ENCODE data around the gene UBE2E2.
"Not testable (repeated sequence)": the region's sequence is repeated elsewhere in the genome, so short reads cannot be mapped to it uniquely, and the experiment has no call there.

Gene UBE2E2

DNA sequence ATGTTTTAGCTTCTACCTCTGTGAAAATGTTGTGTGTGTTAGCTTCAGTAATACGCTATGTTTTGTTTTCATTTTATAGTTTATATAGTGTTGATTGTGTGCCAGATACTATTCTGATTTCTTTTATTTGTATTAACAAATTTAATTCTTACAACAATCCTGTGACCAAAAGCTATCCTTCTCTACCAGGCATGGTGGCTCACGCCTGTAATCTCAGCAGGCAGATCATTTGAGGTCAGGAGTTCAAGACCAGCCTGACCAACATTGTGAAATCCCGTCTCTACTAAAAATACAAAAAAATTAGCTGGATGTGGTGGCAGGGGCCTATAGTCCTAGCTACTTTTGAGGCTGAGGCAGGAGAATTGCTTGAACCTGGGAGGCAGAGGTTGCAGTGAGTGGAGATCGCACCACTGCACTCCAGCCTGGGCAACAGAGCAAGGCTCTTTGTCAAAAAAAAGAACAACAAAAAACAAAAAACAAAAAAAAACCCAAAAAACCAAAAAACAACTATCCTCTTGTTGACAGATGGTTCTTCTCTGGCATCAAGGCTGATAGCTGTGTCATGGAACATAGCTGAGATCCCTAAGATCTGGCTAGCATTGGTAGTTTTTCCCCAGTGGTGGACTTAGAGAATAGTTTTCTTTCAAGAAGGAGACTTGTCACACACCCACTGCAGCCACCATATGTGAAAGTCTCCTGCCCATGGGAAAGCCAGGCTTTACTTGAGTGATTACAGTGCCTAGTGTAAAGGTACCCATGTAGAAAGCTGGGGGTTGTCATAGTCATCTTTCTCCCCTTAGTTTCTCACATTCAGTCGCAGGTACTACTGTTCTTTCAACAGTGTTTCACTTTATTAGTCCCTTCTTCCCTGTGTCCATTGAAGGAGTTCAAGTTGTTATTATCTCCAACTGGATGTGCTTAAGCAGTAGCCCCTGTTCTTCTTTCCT, 116.5 kb downstream of the UBE2E2 start:
- TF ChIP-seq POLR2AphosphoS5 (IDR thresholded peaks at IDR 0.05; ENCODE audit: low read depth, low read length): no peak
- no peak for TF ChIP-seq TAF1 (IDR thresholded peaks at IDR 0.05; ENCODE audit: borderline replicate concordance, low read depth, low read length)
- TF ChIP-seq POLR2A (IDR thresholded peaks at IDR 0.05; ENCODE audit: low read depth, low read length): no peak

DNA sequence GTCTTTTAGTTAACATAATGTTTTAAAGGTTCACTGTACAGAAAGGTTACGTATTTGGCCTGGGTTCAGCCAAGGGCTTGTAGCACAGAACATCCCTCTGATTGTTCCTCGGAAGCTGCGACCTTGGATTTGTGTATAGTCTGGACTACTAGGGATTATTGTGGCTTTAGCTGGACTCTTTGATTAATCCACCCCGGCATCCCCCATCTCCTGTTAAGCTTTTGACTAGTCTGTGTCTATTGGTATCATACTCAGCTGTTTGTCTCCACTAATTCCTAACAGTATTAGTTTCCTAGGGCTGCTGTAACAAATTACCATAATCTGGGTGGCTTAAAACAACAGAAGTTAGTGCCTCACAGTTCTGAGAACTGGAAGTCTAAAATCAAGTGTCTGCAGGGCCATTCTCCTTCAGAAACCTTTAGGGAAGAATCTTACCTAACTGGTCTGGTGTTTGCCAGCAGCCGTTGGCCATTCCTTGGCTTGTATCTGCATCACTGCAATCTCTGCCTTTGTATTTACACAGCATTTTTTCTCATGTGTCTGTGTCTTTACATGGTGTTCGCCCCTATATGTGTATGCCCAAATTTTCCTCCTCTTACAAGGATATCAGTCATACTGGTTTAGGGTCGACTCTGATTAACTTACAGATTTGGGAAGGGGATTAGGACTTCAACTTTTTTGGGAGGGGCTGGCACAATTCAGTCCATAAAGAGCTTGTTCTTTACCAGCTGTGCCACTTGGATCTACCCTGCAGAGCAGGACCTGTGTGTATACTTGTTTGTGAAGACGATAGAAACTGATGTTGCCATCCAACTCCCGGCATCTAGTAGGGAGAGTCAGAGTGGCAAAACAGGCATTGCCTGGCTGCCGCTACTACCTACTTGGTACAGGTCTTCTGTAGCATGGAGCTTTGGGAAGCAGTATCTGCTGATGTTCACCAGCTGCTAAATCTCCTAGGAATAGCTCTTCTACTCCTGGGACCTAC, 117.8 kb downstream of the UBE2E2 start:
- DNase-seq (ENCODE audit: insufficient read length) (no peak), FAIRE-seq (no peak)
- TF ChIP-seq POLR2AphosphoS5 (IDR thresholded peaks at IDR 0.05; ENCODE audit: low read depth, low read length): no peak
- TF ChIP-seq TAF1 (IDR thresholded peaks at IDR 0.05; ENCODE audit: borderline replicate concordance, low read depth, low read length): no peak
- no peak for TF ChIP-seq POLR2A (IDR thresholded peaks at IDR 0.05; ENCODE audit: low read depth, low read length)

More for the DNA sequence above, 116.5 kb downstream of the UBE2E2 start:
- FAIRE-seq: peak; percentile 62
- DNase-seq (ENCODE audit: insufficient read length): no peak

DNA sequence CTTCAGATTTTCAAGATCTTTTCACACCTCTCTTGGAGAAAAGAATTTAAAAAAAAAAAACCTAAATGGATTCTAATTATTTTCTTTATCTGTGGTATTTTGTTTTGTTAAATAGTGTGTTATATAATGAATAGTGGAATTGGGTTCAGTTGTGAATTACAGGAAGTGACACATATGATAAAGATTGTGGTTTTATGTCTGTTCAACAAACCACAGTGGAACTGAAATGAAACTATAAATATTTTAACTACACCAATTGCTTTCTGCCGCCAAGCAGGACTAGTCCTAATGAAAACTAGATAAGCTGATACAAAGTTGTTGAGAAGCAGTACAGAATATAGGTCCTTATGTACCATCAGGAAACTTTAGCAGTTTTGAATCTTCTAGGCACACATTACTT, 121.6 kb downstream of the UBE2E2 start:
- DNase-seq (ENCODE audit: insufficient read length) (no peak), FAIRE-seq (no peak)
- TF ChIP-seq TAF1 (IDR thresholded peaks at IDR 0.05; ENCODE audit: borderline replicate concordance, low read depth, low read length): no peak
- TF ChIP-seq POLR2A (IDR thresholded peaks at IDR 0.05; ENCODE audit: low read depth, low read length): no peak
- TF ChIP-seq POLR2AphosphoS5 (IDR thresholded peaks at IDR 0.05; ENCODE audit: low read depth, low read length): no peak

DNA sequence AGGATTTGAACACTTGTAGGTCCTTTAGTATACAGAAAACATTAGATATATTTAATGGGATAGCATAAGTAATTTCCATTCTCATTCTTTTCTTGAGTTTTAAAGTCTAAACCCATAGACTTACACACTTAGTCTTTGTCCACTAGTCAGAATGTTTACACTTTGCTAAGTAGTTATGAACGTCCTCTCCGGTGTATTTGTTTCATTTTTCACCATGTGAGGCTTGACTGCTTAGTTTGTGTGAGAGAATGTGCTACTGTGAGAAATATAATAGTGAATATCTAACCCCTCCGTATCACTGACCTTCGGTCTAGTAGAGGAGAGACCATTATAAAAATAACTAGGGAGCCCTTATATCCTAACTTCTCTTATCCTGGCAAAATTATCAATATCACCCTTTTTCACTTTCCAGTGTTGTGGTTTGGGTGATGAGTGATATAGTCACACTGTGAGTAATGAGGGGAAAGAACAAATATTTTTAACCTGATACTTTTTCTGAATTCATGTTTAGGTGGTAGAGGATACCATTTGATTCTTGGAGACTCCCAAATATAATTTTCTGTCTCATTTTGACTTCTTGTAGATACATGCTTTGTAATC, 122.4 kb downstream of the UBE2E2 start:
- FAIRE-seq: peak; percentile 60

DNA sequence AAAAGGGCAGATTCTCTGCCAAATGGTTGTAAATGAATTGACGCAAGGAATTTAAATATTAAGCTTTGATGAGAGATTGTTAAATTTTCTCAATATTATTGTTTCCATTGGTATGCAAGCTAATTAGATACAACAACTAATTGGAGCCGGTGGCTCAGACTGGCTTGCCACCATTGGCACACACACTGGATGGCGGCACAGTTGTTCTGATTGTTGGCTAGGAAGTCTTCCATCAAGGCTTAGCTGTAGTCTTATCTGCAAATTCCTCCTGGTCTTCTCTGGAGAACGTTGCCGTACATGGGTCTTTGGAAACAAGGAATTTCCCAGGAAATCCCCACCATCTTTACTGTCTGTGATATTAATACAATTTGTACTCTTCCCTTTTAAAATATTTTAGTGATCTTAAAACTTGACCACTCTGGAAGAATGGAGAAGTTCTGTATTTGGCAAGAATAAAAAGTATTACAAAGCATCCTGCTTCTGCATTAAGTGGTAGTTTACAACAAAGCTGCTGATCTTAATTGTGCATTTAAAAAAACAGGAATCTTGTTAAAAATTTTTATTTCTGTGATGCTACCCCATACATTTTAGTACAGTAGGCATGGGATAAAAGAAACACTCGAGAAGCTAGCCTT, 126.5 kb downstream of the UBE2E2 start:
- DNase-seq (ENCODE audit: insufficient read length): no peak
- FAIRE-seq: no peak
- TF ChIP-seq POLR2A (IDR thresholded peaks at IDR 0.05; ENCODE audit: low read depth, low read length) (no peak), TAF1 (IDR thresholded peaks at IDR 0.05; ENCODE audit: borderline replicate concordance, low read depth, low read length) (no peak), POLR2AphosphoS5 (IDR thresholded peaks at IDR 0.05; ENCODE audit: low read depth, low read length) (no peak)

More for the DNA sequence above, 122.4 kb downstream of the UBE2E2 start:
- no peak for DNase-seq (ENCODE audit: insufficient read length)
- no peak for TF ChIP-seq POLR2A (IDR thresholded peaks at IDR 0.05; ENCODE audit: low read depth, low read length)
- no peak for TF ChIP-seq POLR2AphosphoS5 (IDR thresholded peaks at IDR 0.05; ENCODE audit: low read depth, low read length)
- TF ChIP-seq TAF1 (IDR thresholded peaks at IDR 0.05; ENCODE audit: borderline replicate concordance, low read depth, low read length): no peak

DNA sequence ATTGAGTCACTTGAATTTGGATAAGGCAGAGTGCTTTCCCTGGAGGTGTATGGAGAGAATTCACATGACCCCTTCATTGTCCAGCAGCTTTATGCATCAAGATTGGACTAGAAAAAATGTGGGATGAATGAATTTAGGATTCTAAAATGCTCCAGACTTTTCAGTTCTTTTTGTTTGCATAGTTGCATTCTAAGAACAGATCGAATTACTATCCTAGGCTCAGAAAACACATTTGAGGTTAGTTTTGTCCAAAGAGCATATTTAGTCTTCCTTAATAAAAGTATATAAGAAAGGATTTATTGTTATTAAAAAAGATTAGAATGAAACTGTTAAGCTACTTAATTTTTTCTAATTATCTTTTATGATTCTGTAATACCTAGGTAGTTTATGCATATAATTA, 127.4 kb downstream of the UBE2E2 start:
- FAIRE-seq: no peak
- TF ChIP-seq POLR2AphosphoS5 (IDR thresholded peaks at IDR 0.05; ENCODE audit: low read depth, low read length) (no peak), POLR2A (IDR thresholded peaks at IDR 0.05; ENCODE audit: low read depth, low read length) (no peak), TAF1 (IDR thresholded peaks at IDR 0.05; ENCODE audit: borderline replicate concordance, low read depth, low read length) (no peak)
- DNase-seq (ENCODE audit: insufficient read length): no peak

DNA sequence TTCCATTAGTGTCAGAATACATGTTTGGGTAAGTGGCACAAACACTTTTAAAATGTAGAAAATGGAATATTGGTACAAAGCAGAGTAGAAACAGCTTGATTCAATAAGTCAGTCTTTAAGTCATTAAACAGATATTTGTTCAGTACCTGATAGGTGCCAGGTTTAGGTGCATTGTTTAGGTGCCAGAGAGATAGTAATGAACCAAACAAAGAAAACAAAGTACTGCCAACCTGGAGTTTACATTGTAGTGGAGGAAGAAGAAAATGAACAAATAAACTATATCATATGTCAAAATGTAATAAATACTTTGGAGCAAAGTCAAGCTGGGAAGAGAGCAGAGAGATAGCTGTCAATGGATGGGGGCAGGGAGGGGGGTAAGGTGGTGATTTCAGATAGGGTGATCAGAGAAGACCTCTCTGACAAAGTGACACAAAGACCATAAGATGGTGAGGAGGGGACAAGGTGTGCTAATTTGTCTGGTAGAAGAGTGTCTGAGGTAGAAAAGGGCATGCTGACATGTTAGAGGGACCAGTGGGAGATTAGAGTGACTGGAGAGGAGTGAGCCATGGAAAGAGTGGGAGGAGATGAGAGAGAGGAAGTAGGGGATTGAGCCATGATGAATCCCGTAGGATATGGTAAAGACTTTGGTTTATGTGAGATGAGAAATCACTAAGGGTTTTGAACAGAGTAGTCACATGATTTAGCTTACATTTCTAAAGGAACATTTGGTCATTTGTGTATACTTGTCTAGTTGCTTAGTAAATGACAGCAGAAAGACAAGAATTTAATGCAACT, 128.2 kb downstream of the UBE2E2 start:
- DNase-seq (ENCODE audit: insufficient read length): no peak
- no peak for FAIRE-seq
- TF ChIP-seq TAF1 (IDR thresholded peaks at IDR 0.05; ENCODE audit: borderline replicate concordance, low read depth, low read length) (no peak), POLR2AphosphoS5 (IDR thresholded peaks at IDR 0.05; ENCODE audit: low read depth, low read length) (no peak), POLR2A (IDR thresholded peaks at IDR 0.05; ENCODE audit: low read depth, low read length) (no peak)

DNA sequence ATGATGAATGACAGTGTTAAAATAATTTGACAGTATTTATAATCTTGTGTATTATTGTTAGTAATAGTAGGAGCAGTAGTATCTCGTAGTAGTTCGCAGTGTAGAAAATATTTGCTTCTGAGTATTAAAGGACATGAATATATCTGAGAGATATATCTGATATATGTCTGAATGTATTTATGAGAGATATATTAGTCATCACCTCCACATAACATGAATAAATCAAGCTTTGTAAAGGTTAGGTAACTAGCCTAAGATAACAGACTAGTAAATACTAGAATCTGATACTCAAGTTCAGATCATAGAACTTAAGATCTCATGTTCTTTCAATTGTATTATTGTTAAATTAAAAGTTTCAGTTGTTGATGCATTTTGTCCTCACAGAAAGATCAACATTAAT, 130.5 kb downstream of the UBE2E2 start:
- FAIRE-seq (no peak), DNase-seq (ENCODE audit: insufficient read length) (no peak)
- TF ChIP-seq POLR2AphosphoS5 (IDR thresholded peaks at IDR 0.05; ENCODE audit: low read depth, low read length): no peak
- no peak for TF ChIP-seq TAF1 (IDR thresholded peaks at IDR 0.05; ENCODE audit: borderline replicate concordance, low read depth, low read length)
- no peak for TF ChIP-seq POLR2A (IDR thresholded peaks at IDR 0.05; ENCODE audit: low read depth, low read length)

DNA sequence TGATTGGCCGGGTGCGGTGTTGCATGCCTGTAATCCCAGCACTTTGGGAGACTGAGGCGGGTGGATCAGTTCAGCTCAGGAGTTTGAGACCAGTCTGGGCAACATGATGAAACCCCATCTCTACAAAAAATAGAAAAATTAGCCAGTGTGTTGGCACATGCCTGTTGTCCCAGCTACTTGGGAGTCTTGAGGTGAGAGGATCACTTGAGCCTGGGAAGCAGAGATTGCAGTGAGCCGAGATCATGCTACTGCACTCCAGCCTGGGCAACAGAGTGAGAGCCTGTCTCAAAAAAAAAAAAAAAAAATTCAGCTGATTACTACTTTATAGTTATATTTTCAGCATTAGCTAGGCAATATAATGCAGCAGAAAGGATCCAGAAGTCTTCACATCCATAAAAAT, 133.7 kb downstream of the UBE2E2 start:
- not testable (repeated sequence) for DNase-seq (ENCODE audit: insufficient read length); FAIRE-seq

DNA sequence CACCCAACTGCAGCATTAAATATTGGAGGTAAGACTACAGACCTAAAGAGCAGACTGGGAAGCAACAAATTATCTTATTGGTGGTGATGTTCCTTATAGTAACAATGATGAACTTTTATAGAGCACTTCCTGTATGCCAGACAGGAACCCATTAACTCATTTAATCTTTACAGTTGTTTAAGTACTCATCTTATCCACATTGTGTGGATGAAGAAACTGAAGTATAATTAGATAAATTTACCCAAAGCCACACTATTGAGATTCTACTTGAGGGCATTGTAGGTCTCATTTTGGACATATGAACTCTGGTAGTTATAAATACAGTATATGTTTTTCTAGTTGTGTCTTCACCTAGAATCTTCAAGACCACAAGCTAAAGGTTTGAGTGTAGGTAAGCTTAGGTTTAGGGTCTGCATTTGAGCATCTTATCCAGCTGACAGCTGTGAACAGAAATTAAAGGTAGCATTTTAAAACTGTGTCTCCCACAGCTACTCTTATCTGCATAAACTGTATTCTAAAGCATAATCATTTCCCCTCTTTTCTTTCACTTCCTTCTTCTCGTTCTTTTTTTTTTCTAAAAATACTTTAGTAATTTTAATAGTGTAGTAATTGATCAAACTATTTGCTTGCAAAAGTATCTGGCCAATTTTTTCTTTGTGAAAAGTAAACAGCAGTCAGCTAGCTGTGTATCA, 138.2 kb downstream of the UBE2E2 start:
- DNase-seq (ENCODE audit: insufficient read length): no peak
- peak; percentile 74 for FAIRE-seq
- TF ChIP-seq POLR2AphosphoS5 (IDR thresholded peaks at IDR 0.05; ENCODE audit: low read depth, low read length) (no peak), TAF1 (IDR thresholded peaks at IDR 0.05; ENCODE audit: borderline replicate concordance, low read depth, low read length) (no peak), POLR2A (IDR thresholded peaks at IDR 0.05; ENCODE audit: low read depth, low read length) (no peak)
